Measurements from ENCODE around the gene MMRN2.
"Not testable (repeated sequence)": the region's sequence is repeated elsewhere in the genome, so short reads cannot be mapped to it uniquely, and the experiment has no call there.

Gene MMRN2

GRCh38 chr10:86979977-86980448 lies 22.6 kb upstream of the MMRN2 start:
- Histone ChIP-seq H3K4me1 (no peaks in the 10 kb centered on the region), H3K4me3 (ENCODE audit: low read depth, low read length) (no peak overlapping the region), H3K9ac (no peak overlapping the region), H3K4me2 (ENCODE audit: low read length) (no peak overlapping the region), H3K27ac (no peak overlapping the region), H3K79me2 (no peaks in the 10 kb centered on the region), H3K27me3 (ENCODE audit: control insufficient read depth, insufficient read depth, low read length) (no peaks in the 10 kb centered on the region), H3K36me3 (ENCODE audit: control insufficient read depth, insufficient read depth, low read length) (no peaks in the 10 kb centered on the region), H2AFZ (no peak overlapping the region), H3K9me3 (ENCODE audit: control insufficient read depth, low read length) (no peaks in the 10 kb centered on the region)
- no peak for TF ChIP-seq CTCF (IDR thresholded peaks at IDR 0.05)

GRCh38 chr10:86979296-86979818 lies 21.9 kb upstream of the MMRN2 start:
- TF ChIP-seq CTCF (IDR thresholded peaks at IDR 0.05): no peak
- H3K4me1 ChIP-seq: no peaks in the 10 kb centered on the region
- no peaks in the 10 kb centered on the region for H3K27me3 ChIP-seq (ENCODE audit: control insufficient read depth, insufficient read depth, low read length)
- H3K79me2 ChIP-seq: no peaks in the 10 kb centered on the region
- no peaks in the 10 kb centered on the region for H3K9me3 ChIP-seq (ENCODE audit: control insufficient read depth, low read length)
- H2AFZ ChIP-seq: no peak overlapping the region
- no peaks in the 10 kb centered on the region for H3K36me3 ChIP-seq (ENCODE audit: control insufficient read depth, insufficient read depth, low read length)
- H3K4me2 ChIP-seq (ENCODE audit: low read length): no peak overlapping the region
- H3K4me3 ChIP-seq (ENCODE audit: low read depth, low read length): no peak overlapping the region
- H3K9ac ChIP-seq: no peak overlapping the region
- no peak overlapping the region for H3K27ac ChIP-seq

GRCh38 chr10:86978457-86978856 lies 21.0 kb upstream of the MMRN2 start:
- not testable (repeated sequence) for H3K4me1 ChIP-seq; H3K9me3 ChIP-seq (ENCODE audit: control insufficient read depth, low read length); H3K27ac ChIP-seq; H2AFZ ChIP-seq; H3K9ac ChIP-seq; H3K27me3 ChIP-seq (ENCODE audit: control insufficient read depth, insufficient read depth, low read length); H3K36me3 ChIP-seq (ENCODE audit: control insufficient read depth, insufficient read depth, low read length); H3K4me2 ChIP-seq (ENCODE audit: low read length); H3K4me3 ChIP-seq (ENCODE audit: low read depth, low read length); H3K79me2 ChIP-seq

GRCh38 chr10:86976362-86977056 lies 19.1 kb upstream of the MMRN2 start:
- no peak overlapping the region for H3K4me3 ChIP-seq (ENCODE audit: low read depth, low read length)
- no peak overlapping the region for H2AFZ ChIP-seq
- peaks cover 4% of the 10 kb centered on the region for H3K4me1 ChIP-seq
- H3K4me2 ChIP-seq (ENCODE audit: low read length): no peak overlapping the region
- H3K27me3 ChIP-seq (ENCODE audit: control insufficient read depth, insufficient read depth, low read length): no peaks in the 10 kb centered on the region
- no peaks in the 10 kb centered on the region for H3K9me3 ChIP-seq (ENCODE audit: control insufficient read depth, low read length)
- no peak overlapping the region for H3K9ac ChIP-seq
- no peak for TF ChIP-seq CTCF (IDR thresholded peaks at IDR 0.05)
- H3K27ac ChIP-seq: no peak overlapping the region
- no peaks in the 10 kb centered on the region for H3K36me3 ChIP-seq (ENCODE audit: control insufficient read depth, insufficient read depth, low read length)
- H3K79me2 ChIP-seq: no peaks in the 10 kb centered on the region

GRCh38 chr10:86974484-86974883 lies 17.1 kb upstream of the MMRN2 start:
- H3K4me1 ChIP-seq: peaks cover 4% of the 10 kb centered on the region
- no peak overlapping the region for H2AFZ ChIP-seq
- no peak overlapping the region for H3K4me3 ChIP-seq (ENCODE audit: low read depth, low read length)
- H3K79me2 ChIP-seq: no peaks in the 10 kb centered on the region
- no peak overlapping the region for H3K4me2 ChIP-seq (ENCODE audit: low read length)
- no peak overlapping the region for H3K27ac ChIP-seq
- no peak for TF ChIP-seq CTCF (IDR thresholded peaks at IDR 0.05)
- no peaks in the 10 kb centered on the region for H3K9me3 ChIP-seq (ENCODE audit: control insufficient read depth, low read length)
- no peaks in the 10 kb centered on the region for H3K36me3 ChIP-seq (ENCODE audit: control insufficient read depth, insufficient read depth, low read length)
- H3K9ac ChIP-seq: no peak overlapping the region
- H3K27me3 ChIP-seq (ENCODE audit: control insufficient read depth, insufficient read depth, low read length): no peaks in the 10 kb centered on the region
